GM18505 (cell line): ENCODE data around the gene ULK4.

Experiments used
- ATAC-seq: cut with Tn5 transposase; IDR thresholded peaks from one replicate; pipeline ENCODE4 v1.9.1; 2021; ENCODE audit not compliant: unreplicated experiment
- POLR2A ChIP-seq: IDR thresholded peaks from 4 replicates; pipeline ENCODE4 v1.6.1; 2011; ENCODE audit warnings: borderline replicate concordance; ENCODE audit not compliant: insufficient read depth, insufficient read length; ENCODE audit errors: extremely low read depth

ULK4 gene

GRCh38 chr3:41265011-41265545, 696.8 kb downstream of the ULK4 start:
- no peak for ATAC-seq
- TF ChIP-seq POLR2A: no peak

GRCh38 chr3:41260063-41260450, 701.8 kb downstream of the ULK4 start:
- ATAC-seq: no peak
- no peak for TF ChIP-seq POLR2A

- ATAC-seq: no peak
- TF ChIP-seq POLR2A: no peak
Measured at GRCh38 chr3:41259449-41260062, 702.3 kb downstream of the ULK4 start.

GRCh38 chr3:41258239-41258800, 703.6 kb downstream of the ULK4 start:
- ATAC-seq: no peak

GRCh38 chr3:41251593-41251992, 710.3 kb downstream of the ULK4 start:
- ATAC-seq: no peak

More at GRCh38 chr3:41258239-41258800, 703.6 kb downstream of the ULK4 start:
- TF ChIP-seq POLR2A: no peak

GRCh38 chr3:41250825-41251224, 711.1 kb downstream of the ULK4 start:
- TF ChIP-seq POLR2A: no peak
- no peak for ATAC-seq

More at GRCh38 chr3:41251593-41251992, 710.3 kb downstream of the ULK4 start:
- no peak for TF ChIP-seq POLR2A

- no peak for ATAC-seq
- TF ChIP-seq POLR2A: no peak
Measured at GRCh38 chr3:41249318-41249717, 712.6 kb downstream of the ULK4 start.

GRCh38 chr3:41248525-41248924, 713.4 kb downstream of the ULK4 start:
- no peak for TF ChIP-seq POLR2A

GRCh38 chr3:41247055-41248004, 714.6 kb downstream of the ULK4 start:
- TF ChIP-seq POLR2A: no peak
- no peak for ATAC-seq

More at GRCh38 chr3:41248525-41248924, 713.4 kb downstream of the ULK4 start:
- no peak for ATAC-seq

- TF ChIP-seq POLR2A: no peak
- ATAC-seq: no peak
Measured at GRCh38 chr3:41244620-41245336, 717.1 kb downstream of the ULK4 start.

- no peak for TF ChIP-seq POLR2A
- ATAC-seq: no peak
Measured at GRCh38 chr3:41243183-41243582, 718.7 kb downstream of the ULK4 start.

- ATAC-seq: no peak
- no peak for TF ChIP-seq POLR2A
Measured at GRCh38 chr3:41241800-41242571, 719.9 kb downstream of the ULK4 start.
